Measurements from ENCODE around the gene MARCKS. TPM values are rescaled to one million over a fixed set of nuclear protein-coding genes. Genes with fewer than 3 reads are reported as not detected.

MARCKS gene
- polyA plus RNA-seq, 1 experiment: 47.0 TPM

DNA sequence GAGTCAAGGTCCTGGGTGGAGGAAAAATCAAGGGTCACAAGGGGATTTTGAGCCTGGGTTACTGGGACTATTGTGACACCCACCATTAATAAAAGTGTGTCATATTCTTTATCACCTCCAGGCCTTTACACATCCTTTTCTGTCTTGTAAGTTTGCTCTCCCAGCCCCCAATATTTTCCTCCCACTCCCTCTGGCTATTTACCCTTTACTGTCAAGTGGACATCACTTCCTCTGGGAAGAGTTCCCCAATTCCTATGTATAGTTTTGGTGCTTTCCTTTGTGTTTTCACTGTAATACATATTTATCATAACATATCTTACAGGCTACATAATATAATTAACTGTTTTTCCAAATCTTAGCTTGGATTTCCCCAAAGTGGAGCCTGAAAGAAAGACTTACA lies 36.3 kb downstream of the MARCKS start:
- ChIA-PET CTCF (interaction anchor here (0.9 kb wide), 1 partner anchor 14 kb away, joined by 4 read pairs; no protein-coding TSS in a partner anchor), POLR2A (no interaction called here)

DNA sequence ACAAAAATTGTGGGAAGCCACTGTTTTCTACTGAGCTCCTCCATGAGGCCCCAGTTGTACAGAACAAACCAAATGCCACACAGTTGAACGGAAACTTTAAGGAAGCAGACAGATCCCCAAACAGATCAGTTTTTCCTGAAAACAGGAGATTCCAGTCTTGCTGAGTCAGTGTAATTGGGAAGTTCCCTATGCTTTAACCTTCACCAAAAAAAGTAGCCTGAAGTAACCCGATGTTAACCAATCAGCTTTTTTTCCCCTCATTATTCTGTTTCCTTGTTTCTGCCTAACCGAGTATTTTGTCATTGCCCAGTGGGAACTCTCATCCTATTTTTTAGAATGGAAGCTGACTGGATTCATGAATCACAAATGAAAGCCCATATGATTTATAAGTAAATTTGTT lies 36.7 kb downstream of the MARCKS start:
- Histone ChIP-seq H3K27me3 (ENCODE audit: control insufficient read depth, insufficient read depth, low read length) (no peaks in the 10 kb centered on the region), H3K4me3 (ENCODE audit: low read depth, low read length) (no peak overlapping the region), H3K36me3 (ENCODE audit: control insufficient read depth, insufficient read depth, low read length) (no peaks in the 10 kb centered on the region)
- DNase-seq (ENCODE audit: low read depth): no peak
- ChIA-PET CTCF (interaction anchor here (0.9 kb wide), 1 partner anchor 15 kb away, joined by 4 read pairs; no protein-coding TSS in a partner anchor), POLR2A (no interaction called here)
- TF ChIP-seq, protein P1, sequence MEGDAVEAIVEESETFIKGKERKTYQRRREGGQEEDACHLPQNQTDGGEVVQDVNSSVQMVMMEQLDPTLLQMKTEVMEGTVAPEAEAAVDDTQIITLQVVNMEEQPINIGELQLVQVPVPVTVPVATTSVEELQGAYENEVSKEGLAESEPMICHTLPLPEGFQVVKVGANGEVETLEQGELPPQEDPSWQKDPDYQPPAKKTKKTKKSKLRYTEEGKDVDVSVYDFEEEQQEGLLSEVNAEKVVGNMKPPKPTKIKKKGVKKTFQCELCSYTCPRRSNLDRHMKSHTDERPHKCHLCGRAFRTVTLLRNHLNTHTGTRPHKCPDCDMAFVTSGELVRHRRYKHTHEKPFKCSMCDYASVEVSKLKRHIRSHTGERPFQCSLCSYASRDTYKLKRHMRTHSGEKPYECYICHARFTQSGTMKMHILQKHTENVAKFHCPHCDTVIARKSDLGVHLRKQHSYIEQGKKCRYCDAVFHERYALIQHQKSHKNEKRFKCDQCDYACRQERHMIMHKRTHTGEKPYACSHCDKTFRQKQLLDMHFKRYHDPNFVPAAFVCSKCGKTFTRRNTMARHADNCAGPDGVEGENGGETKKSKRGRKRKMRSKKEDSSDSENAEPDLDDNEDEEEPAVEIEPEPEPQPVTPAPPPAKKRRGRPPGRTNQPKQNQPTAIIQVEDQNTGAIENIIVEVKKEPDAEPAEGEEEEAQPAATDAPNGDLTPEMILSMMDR (IDR thresholded peaks at IDR 0.05; ENCODE audit: insufficient read depth, low read depth, low read length): no peak

More for the DNA sequence above, 36.3 kb downstream of the MARCKS start:
- no peaks in the 10 kb centered on the region for H3K27me3 ChIP-seq (ENCODE audit: control insufficient read depth, insufficient read depth, low read length)
- no peak overlapping the region for H3K4me3 ChIP-seq (ENCODE audit: low read depth, low read length)
- H3K36me3 ChIP-seq (ENCODE audit: control insufficient read depth, insufficient read depth, low read length): no peaks in the 10 kb centered on the region
- TF ChIP-seq, protein P1 (IDR thresholded peaks at IDR 0.05; ENCODE audit: insufficient read depth, low read depth, low read length): no peak
- DNase-seq (ENCODE audit: low read depth): no peak

DNA sequence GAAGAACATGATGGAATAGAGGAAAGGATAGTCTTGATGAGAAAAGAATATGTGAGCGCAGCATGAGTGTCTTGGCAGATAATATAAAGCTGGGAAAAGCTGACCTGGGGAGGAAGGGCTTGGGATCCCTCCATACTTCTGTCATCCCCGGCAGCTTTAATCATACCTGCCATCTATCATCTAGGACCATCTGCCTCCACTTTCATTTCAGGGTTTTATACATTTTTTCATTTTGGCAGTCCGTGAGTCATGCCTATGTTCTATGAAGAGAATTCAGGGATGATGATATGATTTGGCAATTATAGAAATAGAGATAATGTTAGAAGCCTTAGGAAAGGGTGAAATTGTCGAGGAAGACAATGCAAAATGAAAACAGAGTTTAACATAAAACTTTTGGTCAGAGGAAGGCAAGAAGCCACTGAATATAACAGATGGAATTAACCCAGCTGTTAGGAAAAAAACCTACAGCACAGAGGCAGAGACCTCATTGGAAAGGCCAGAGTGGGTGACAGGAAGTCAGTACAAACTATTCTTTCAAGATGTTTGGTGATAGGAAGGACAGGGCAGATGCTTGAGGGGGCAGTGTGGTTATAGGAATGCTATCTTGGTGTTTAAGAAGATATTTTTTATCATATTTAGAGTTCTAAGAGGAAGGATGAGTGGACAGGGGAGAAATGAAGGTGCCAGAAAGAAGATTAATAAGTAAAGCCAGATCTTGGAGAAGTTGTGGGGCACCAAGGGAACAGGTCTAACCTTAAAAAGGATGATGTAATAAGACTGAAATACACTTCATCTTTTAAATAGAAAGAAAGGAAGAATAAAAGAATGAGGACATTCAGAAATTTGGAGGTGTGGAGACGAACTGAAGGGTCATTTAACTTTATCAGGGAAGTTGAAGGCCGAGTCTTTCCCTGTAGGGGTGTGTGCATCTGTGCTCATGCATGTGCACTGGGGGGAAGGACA lies 37.8 kb downstream of the MARCKS start:
- no peak for DNase-seq (ENCODE audit: low read depth)
- ChIA-PET CTCF (interaction anchor here (0.8 kb wide), 1 partner anchor 1281 kb away, joined by 3 read pairs; no protein-coding TSS in a partner anchor), POLR2A (no interaction called here)
- Histone ChIP-seq H3K36me3 (ENCODE audit: control insufficient read depth, insufficient read depth, low read length) (no peaks in the 10 kb centered on the region), H3K4me3 (ENCODE audit: low read depth, low read length) (no peak overlapping the region), H3K27me3 (ENCODE audit: control insufficient read depth, insufficient read depth, low read length) (no peaks in the 10 kb centered on the region)
- TF ChIP-seq, protein P1 (IDR thresholded peaks at IDR 0.05; ENCODE audit: insufficient read depth, low read depth, low read length): no peak

- POLR2A ChIA-PET: no interaction called here
- H3K4me3 ChIP-seq (ENCODE audit: low read depth, low read length): no peak overlapping the region
- H3K27me3 ChIP-seq (ENCODE audit: control insufficient read depth, insufficient read depth, low read length): no peaks in the 10 kb centered on the region
- CTCF ChIA-PET: interaction anchor here (1.2 kb wide), 1 partner anchor 1574 kb away, joined by 3 read pairs; no protein-coding TSS in a partner anchor
- TF ChIP-seq, protein P1 (IDR thresholded peaks at IDR 0.05; ENCODE audit: insufficient read depth, low read depth, low read length): no peak
- no peak for DNase-seq (ENCODE audit: low read depth)
- H3K36me3 ChIP-seq (ENCODE audit: control insufficient read depth, insufficient read depth, low read length): no peaks in the 10 kb centered on the region
Observed at GRCh38 chr6:113901482-113901881, 44.3 kb downstream of the MARCKS start.

GRCh38 chr6:113903666-113904330 lies 46.7 kb downstream of the MARCKS start:
- no peaks in the 10 kb centered on the region for H3K36me3 ChIP-seq (ENCODE audit: control insufficient read depth, insufficient read depth, low read length)
- CTCF ChIA-PET: interaction anchor here (0.6 kb wide), 1 partner anchor 1308 kb away, joined by 4 read pairs; no protein-coding TSS in a partner anchor
- H3K4me3 ChIP-seq (ENCODE audit: low read depth, low read length): no peak overlapping the region
- TF ChIP-seq, protein P1 (IDR thresholded peaks at IDR 0.05; ENCODE audit: insufficient read depth, low read depth, low read length): no peak
- POLR2A ChIA-PET: no interaction called here
- peak; percentile 52 for DNase-seq (ENCODE audit: low read depth)
- H3K27me3 ChIP-seq (ENCODE audit: control insufficient read depth, insufficient read depth, low read length): no peaks in the 10 kb centered on the region

All from BJ (cell line).